Urothelium cell line (cell line): ENCODE results near the gene RPS6KA2.
A peak's percentile ranks its signal among the peaks of the same experiment; 100 is the strongest.
"Not testable (repeated sequence)": the region's sequence is repeated elsewhere in the genome, so short reads cannot be mapped to it uniquely, and the experiment has no call there.

Source experiments
- DNase-seq: peaks from one replicate; pipeline ENCODE4 v3.0.0; 2011; ENCODE audit warnings: low spot score, mixed read lengths
- FAIRE-seq: peaks from 2 replicates; lab custom pipeline; 2011; peaks lifted over from hg19 to GRCh38; lab: Jason Lieb, UNC

Gene RPS6KA2

GRCh38 chr6:166538297-166539010 lies 88.6 kb downstream of the RPS6KA2 start:
- DNase-seq (no peak), FAIRE-seq (no peak)

GRCh38 chr6:166534658-166535406 lies 92.2 kb downstream of the RPS6KA2 start:
- no peak for DNase-seq
- FAIRE-seq = no peak

GRCh38 chr6:166533205-166533824 lies 93.7 kb downstream of the RPS6KA2 start:
- DNase-seq = no peak
- no peak for FAIRE-seq

- no peak for FAIRE-seq
- no peak for DNase-seq
Measured at GRCh38 chr6:166532302-166532701, 94.7 kb downstream of the RPS6KA2 start.

- FAIRE-seq = no peak
- DNase-seq = no peak
Measured at GRCh38 chr6:166530211-166531095, 96.6 kb downstream of the RPS6KA2 start.

GRCh38 chr6:166529586-166529985 lies 97.5 kb downstream of the RPS6KA2 start:
- DNase-seq (no peak), FAIRE-seq (no peak)

GRCh38 chr6:166529058-166529457 lies 98.0 kb downstream of the RPS6KA2 start:
- DNase-seq, FAIRE-seq: not testable (repeated sequence)

- no peak for FAIRE-seq
Measured at GRCh38 chr6:166527849-166528248, 99.2 kb downstream of the RPS6KA2 start.

GRCh38 chr6:166526937-166527336 lies 100.1 kb downstream of the RPS6KA2 start:
- DNase-seq (no peak), FAIRE-seq (no peak)

More at GRCh38 chr6:166527849-166528248, 99.2 kb downstream of the RPS6KA2 start:
- DNase-seq = no peak

GRCh38 chr6:166525567-166525966 lies 101.5 kb downstream of the RPS6KA2 start:
- no peak for DNase-seq
- no peak for FAIRE-seq

- FAIRE-seq (no peak), DNase-seq (no peak)
Measured at GRCh38 chr6:166523782-166524559, 103.1 kb downstream of the RPS6KA2 start.

- no peak for DNase-seq
- no peak for FAIRE-seq
Measured at GRCh38 chr6:166520905-166521834, 105.9 kb downstream of the RPS6KA2 start.

- FAIRE-seq = no peak
- no peak for DNase-seq
Measured at GRCh38 chr6:166516251-166516884, 110.7 kb downstream of the RPS6KA2 start.

- DNase-seq (peak; percentile 95), FAIRE-seq (no peak)
Measured at GRCh38 chr6:166515072-166515810, 111.8 kb downstream of the RPS6KA2 start.

- no peak for FAIRE-seq
- DNase-seq = peak; percentile 14
Measured at GRCh38 chr6:166514196-166514595, 112.9 kb downstream of the RPS6KA2 start.

- DNase-seq = no peak
- FAIRE-seq = no peak
Measured at GRCh38 chr6:166512567-166512966, 114.5 kb downstream of the RPS6KA2 start.

GRCh38 chr6:166511316-166511715 lies 115.7 kb downstream of the RPS6KA2 start:
- FAIRE-seq (no peak), DNase-seq (no peak)

- DNase-seq (no peak), FAIRE-seq (no peak)
Measured at GRCh38 chr6:166509193-166509592, 117.9 kb downstream of the RPS6KA2 start.
